ENCODE results near the gene ADRA2C.

ADRA2C gene

GRCh38 chr4:3781193-3781886, 15.2 kb downstream of the ADRA2C start:
- H3K4me1 ChIP-seq (ENCODE audit: control insufficient read depth in 1 of 2, insufficient read depth in 1 of 2, low read depth in 1 of 2, low read length in 1 of 2): no peaks in the 10 kb centered on the region
- TF ChIP-seq CTCF (IDR thresholded peaks at IDR 0.05): no peak
- no peaks in the 10 kb centered on the region for H3K9me3 ChIP-seq
- H3K27me3 ChIP-seq: peaks cover 20% of the 10 kb centered on the region
- no peaks in the 10 kb centered on the region for H3K36me3 ChIP-seq
- H3K27ac ChIP-seq: no peak overlapping the region
- H3K4me3 ChIP-seq (ENCODE audit: low read depth in 1 of 2, low read length in 1 of 2): no peak overlapping the region

GRCh38 chr4:3781997-3782930, 16.1 kb downstream of the ADRA2C start:
- Histone ChIP-seq H3K4me3 (ENCODE audit: low read depth in 1 of 2, low read length in 1 of 2) (no peak overlapping the region), H3K4me1 (ENCODE audit: control insufficient read depth in 1 of 2, insufficient read depth in 1 of 2, low read depth in 1 of 2, low read length in 1 of 2) (no peaks in the 10 kb centered on the region), H3K27me3 (peaks cover 20% of the 10 kb centered on the region), H3K36me3 (no peaks in the 10 kb centered on the region), H3K27ac (no peak overlapping the region), H3K9me3 (no peaks in the 10 kb centered on the region)
- no peak for TF ChIP-seq CTCF (IDR thresholded peaks at IDR 0.05)

GRCh38 chr4:3783693-3784306, 17.6 kb downstream of the ADRA2C start:
- Histone ChIP-seq H3K36me3 (no peaks in the 10 kb centered on the region), H3K27me3 (peaks cover 20% of the 10 kb centered on the region), H3K27ac (no peak overlapping the region), H3K4me3 (ENCODE audit: low read depth in 1 of 2, low read length in 1 of 2) (no peak overlapping the region), H3K9me3 (no peaks in the 10 kb centered on the region), H3K4me1 (ENCODE audit: control insufficient read depth in 1 of 2, insufficient read depth in 1 of 2, low read depth in 1 of 2, low read length in 1 of 2) (no peaks in the 10 kb centered on the region)
- TF ChIP-seq CTCF (IDR thresholded peaks at IDR 0.05): no peak

GRCh38 chr4:3784454-3785291, 18.5 kb downstream of the ADRA2C start:
- no peak overlapping the region for H3K27ac ChIP-seq
- H3K27me3 ChIP-seq: peaks cover 20% of the 10 kb centered on the region
- no peaks in the 10 kb centered on the region for H3K4me1 ChIP-seq (ENCODE audit: control insufficient read depth in 1 of 2, insufficient read depth in 1 of 2, low read depth in 1 of 2, low read length in 1 of 2)
- H3K36me3 ChIP-seq: no peaks in the 10 kb centered on the region
- no peaks in the 10 kb centered on the region for H3K9me3 ChIP-seq
- no peak overlapping the region for H3K4me3 ChIP-seq (ENCODE audit: low read depth in 1 of 2, low read length in 1 of 2)
- no peak for TF ChIP-seq CTCF (IDR thresholded peaks at IDR 0.05)

GRCh38 chr4:3785292-3785565, 19.0 kb downstream of the ADRA2C start:
- no peak for TF ChIP-seq CTCF (IDR thresholded peaks at IDR 0.05)
- Histone ChIP-seq H3K9me3 (no peaks in the 10 kb centered on the region), H3K4me1 (ENCODE audit: control insufficient read depth in 1 of 2, insufficient read depth in 1 of 2, low read depth in 1 of 2, low read length in 1 of 2) (no peaks in the 10 kb centered on the region), H3K27ac (no peak overlapping the region), H3K4me3 (ENCODE audit: low read depth in 1 of 2, low read length in 1 of 2) (no peak overlapping the region), H3K27me3 (peaks cover 20% of the 10 kb centered on the region), H3K36me3 (no peaks in the 10 kb centered on the region)

Measured in neutrophil (primary cell).